ENCODE data around the gene CTAG2.
"Not testable (repeated sequence)": the region's sequence is repeated elsewhere in the genome, so short reads cannot be mapped to it uniquely, and the experiment has no call there.

Gene CTAG2

GRCh38 chrX:154653413-154653812 is at the start of gene CTAG2:
Gene CTAG2, minus strand, starts transcription at chrX:154653579. Its CDS starts 64 bp downstream, at chrX:154653515.
- H3K9ac ChIP-seq (ENCODE audit: low read depth, low read length); H3K4me1 ChIP-seq (ENCODE audit: insufficient read depth, low read length); H3K9me3 ChIP-seq (ENCODE audit: control insufficient read depth, insufficient read depth, low read length); H3K36me3 ChIP-seq (ENCODE audit: insufficient read depth, low read length): not testable (repeated sequence)

GRCh38 chrX:154698630-154699248 is 45.4 kb upstream of the CTAG2 start:
- Histone ChIP-seq H3K9me3 (ENCODE audit: control insufficient read depth, insufficient read depth, low read length) (no peaks in the 10 kb centered on the region), H3K9ac (ENCODE audit: low read depth, low read length) (no peak overlapping the region), H3K36me3 (ENCODE audit: insufficient read depth, low read length) (no peaks in the 10 kb centered on the region), H3K4me1 (ENCODE audit: insufficient read depth, low read length) (peaks cover 18% of the 10 kb centered on the region)

- H3K4me1 ChIP-seq (ENCODE audit: insufficient read depth, low read length), result peaks cover 18% of the 10 kb centered on the region
- no peaks in the 10 kb centered on the region for H3K9me3 ChIP-seq (ENCODE audit: control insufficient read depth, insufficient read depth, low read length)
- no peak overlapping the region for H3K9ac ChIP-seq (ENCODE audit: low read depth, low read length)
- H3K36me3 ChIP-seq (ENCODE audit: insufficient read depth, low read length), result no peaks in the 10 kb centered on the region
Observed at GRCh38 chrX:154696676-154697045, 43.3 kb upstream of the CTAG2 start.

GRCh38 chrX:154695911-154696675 is 42.7 kb upstream of the CTAG2 start:
- H3K4me1 ChIP-seq (ENCODE audit: insufficient read depth, low read length), result peaks cover 18% of the 10 kb centered on the region
- H3K9me3 ChIP-seq (ENCODE audit: control insufficient read depth, insufficient read depth, low read length), result no peaks in the 10 kb centered on the region
- H3K9ac ChIP-seq (ENCODE audit: low read depth, low read length), result no peak overlapping the region
- H3K36me3 ChIP-seq (ENCODE audit: insufficient read depth, low read length), result no peaks in the 10 kb centered on the region

- Histone ChIP-seq H3K9ac (ENCODE audit: low read depth, low read length) (no peak overlapping the region), H3K9me3 (ENCODE audit: control insufficient read depth, insufficient read depth, low read length) (no peaks in the 10 kb centered on the region), H3K36me3 (ENCODE audit: insufficient read depth, low read length) (no peaks in the 10 kb centered on the region), H3K4me1 (ENCODE audit: insufficient read depth, low read length) (peaks cover 8% of the 10 kb centered on the region)
Observed at GRCh38 chrX:154693394-154693793, 40.0 kb upstream of the CTAG2 start.

GRCh38 chrX:154690438-154690837 is 37.1 kb upstream of the CTAG2 start:
- H3K4me1 ChIP-seq (ENCODE audit: insufficient read depth, low read length); H3K9ac ChIP-seq (ENCODE audit: low read depth, low read length); H3K9me3 ChIP-seq (ENCODE audit: control insufficient read depth, insufficient read depth, low read length); H3K36me3 ChIP-seq (ENCODE audit: insufficient read depth, low read length): not testable (repeated sequence)

GRCh38 chrX:154672084-154672483 is 18.7 kb upstream of the CTAG2 start:
- H3K36me3 ChIP-seq (ENCODE audit: insufficient read depth, low read length); H3K9ac ChIP-seq (ENCODE audit: low read depth, low read length); H3K9me3 ChIP-seq (ENCODE audit: control insufficient read depth, insufficient read depth, low read length); H3K4me1 ChIP-seq (ENCODE audit: insufficient read depth, low read length): not testable (repeated sequence)

GRCh38 chrX:154670848-154671247 is 17.5 kb upstream of the CTAG2 start:
- H3K9me3 ChIP-seq (ENCODE audit: control insufficient read depth, insufficient read depth, low read length); H3K4me1 ChIP-seq (ENCODE audit: insufficient read depth, low read length); H3K36me3 ChIP-seq (ENCODE audit: insufficient read depth, low read length); H3K9ac ChIP-seq (ENCODE audit: low read depth, low read length): not testable (repeated sequence)

- Histone ChIP-seq H3K9ac (ENCODE audit: low read depth, low read length) (no peak overlapping the region), H3K9me3 (ENCODE audit: control insufficient read depth, insufficient read depth, low read length) (no peaks in the 10 kb centered on the region; the same call in 1 of the 2 replicates), H3K4me1 (ENCODE audit: insufficient read depth, low read length) (no peaks in the 10 kb centered on the region), H3K36me3 (ENCODE audit: insufficient read depth, low read length) (no peaks in the 10 kb centered on the region)
Observed at GRCh38 chrX:154661899-154662298, 8.5 kb upstream of the CTAG2 start.

GRCh38 chrX:154661170-154661569 is 7.8 kb upstream of the CTAG2 start:
- H3K4me1 ChIP-seq (ENCODE audit: insufficient read depth, low read length), result no peaks in the 10 kb centered on the region
- H3K36me3 ChIP-seq (ENCODE audit: insufficient read depth, low read length), result no peaks in the 10 kb centered on the region
- no peaks in the 10 kb centered on the region; the same call in 1 of the 2 replicates for H3K9me3 ChIP-seq (ENCODE audit: control insufficient read depth, insufficient read depth, low read length)

GRCh38 chrX:154660541-154660940 is 7.2 kb upstream of the CTAG2 start:
- Histone ChIP-seq H3K9ac (ENCODE audit: low read depth, low read length) (no peak overlapping the region), H3K4me1 (ENCODE audit: insufficient read depth, low read length) (no peaks in the 10 kb centered on the region), H3K36me3 (ENCODE audit: insufficient read depth, low read length) (no peaks in the 10 kb centered on the region), H3K9me3 (ENCODE audit: control insufficient read depth, insufficient read depth, low read length) (no peaks in the 10 kb centered on the region; the same call in 1 of the 2 replicates)

More at GRCh38 chrX:154661170-154661569, 7.8 kb upstream of the CTAG2 start:
- H3K9ac ChIP-seq (ENCODE audit: low read depth, low read length), result no peak overlapping the region

GRCh38 chrX:154658957-154659356 is 5.6 kb upstream of the CTAG2 start:
- no peaks in the 10 kb centered on the region for H3K9me3 ChIP-seq (ENCODE audit: control insufficient read depth, insufficient read depth, low read length)
- H3K9ac ChIP-seq (ENCODE audit: low read depth, low read length), result no peak overlapping the region
- H3K4me1 ChIP-seq (ENCODE audit: insufficient read depth, low read length), result no peaks in the 10 kb centered on the region
- H3K36me3 ChIP-seq (ENCODE audit: insufficient read depth, low read length), result no peaks in the 10 kb centered on the region

- Histone ChIP-seq H3K9me3 (ENCODE audit: control insufficient read depth, insufficient read depth, low read length) (no peaks in the 10 kb centered on the region), H3K4me1 (ENCODE audit: insufficient read depth, low read length) (no peaks in the 10 kb centered on the region), H3K36me3 (ENCODE audit: insufficient read depth, low read length) (no peaks in the 10 kb centered on the region), H3K9ac (ENCODE audit: low read depth, low read length) (no peak overlapping the region)
Observed at GRCh38 chrX:154658187-154658586, 4.8 kb upstream of the CTAG2 start.

GRCh38 chrX:154657226-154657805 is 3.9 kb upstream of the CTAG2 start:
- no peaks in the 10 kb centered on the region for H3K9me3 ChIP-seq (ENCODE audit: control insufficient read depth, insufficient read depth, low read length)
- no peak overlapping the region for H3K9ac ChIP-seq (ENCODE audit: low read depth, low read length)
- H3K36me3 ChIP-seq (ENCODE audit: insufficient read depth, low read length), result no peaks in the 10 kb centered on the region
- no peaks in the 10 kb centered on the region for H3K4me1 ChIP-seq (ENCODE audit: insufficient read depth, low read length)

- Histone ChIP-seq H3K9ac (ENCODE audit: low read depth, low read length) (no peak overlapping the region), H3K4me1 (ENCODE audit: insufficient read depth, low read length) (no peaks in the 10 kb centered on the region), H3K36me3 (ENCODE audit: insufficient read depth, low read length) (no peaks in the 10 kb centered on the region), H3K9me3 (ENCODE audit: control insufficient read depth, insufficient read depth, low read length) (no peaks in the 10 kb centered on the region)
Observed at GRCh38 chrX:154655786-154656185, 2.4 kb upstream of the CTAG2 start.

Data from ES-I3 (cell line).